Measurements from ENCODE around the gene TMEM200B. TPM values are rescaled to one million over a fixed set of nuclear protein-coding genes. Genes with fewer than 3 reads are reported as not detected.
A peak's percentile ranks its signal among the peaks of the same experiment; 100 is the strongest.

Gene TMEM200B
- total and polyA plus RNA-seq, 2 donors (not counting 1 experiment from before 2014, with no cell fraction given), result not detected

DNA sequence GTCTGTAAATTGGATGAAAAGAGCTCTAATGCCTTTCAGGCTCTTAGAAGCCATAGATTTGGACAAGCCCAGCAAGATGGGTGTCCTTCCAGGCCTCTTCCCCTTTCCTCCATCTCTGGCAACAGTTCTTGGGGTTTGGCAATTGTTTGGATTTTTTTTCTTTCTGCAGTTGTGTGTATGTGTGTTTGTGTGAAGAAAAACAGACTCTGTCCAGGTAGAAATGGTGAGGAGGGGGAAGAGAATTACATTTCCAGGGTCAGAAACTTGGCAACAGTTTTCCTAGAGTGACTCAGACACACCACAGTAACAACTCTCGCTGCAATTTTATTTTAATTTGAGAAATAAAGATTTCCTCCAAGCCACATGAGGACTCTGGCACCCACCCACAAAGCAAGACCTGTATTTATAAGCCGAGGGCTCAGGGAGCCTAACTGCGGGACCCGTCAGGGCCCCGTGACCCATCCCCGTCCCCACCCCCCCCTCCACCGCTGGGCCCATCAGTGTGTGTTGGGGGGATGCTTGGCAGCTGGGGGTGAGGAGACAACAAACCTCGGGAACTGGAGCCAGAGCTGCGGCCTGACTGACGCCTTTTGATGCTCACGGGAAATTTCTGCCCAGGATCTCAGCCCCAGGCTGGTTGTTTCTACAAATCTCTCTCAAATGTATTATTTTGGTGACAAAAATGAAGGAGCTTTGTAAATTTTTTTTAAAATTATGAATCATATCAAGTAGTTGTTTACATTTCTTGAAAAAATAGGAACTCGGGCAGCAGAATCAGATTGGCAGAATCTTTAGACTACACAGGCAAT, 4.4 kb downstream of the TMEM200B start:
- CTCF ChIA-PET, result interaction anchor here (0.6 to 3.2 kb wide), 5 partner anchors 10 to 1932 kb away, joined by 3 to 12 read pairs (median 4); no protein-coding TSS in a partner anchor
- no peak for TF ChIP-seq EZH2 (IDR thresholded peaks at IDR 0.05; ENCODE audit: borderline replicate concordance, insufficient read depth, low read depth, low read length, poor library complexity, severe bottlenecking)
- no peak for TF ChIP-seq CTCF (IDR thresholded peaks at IDR 0.05)
- no peak overlapping the region for H3K27ac Mint-ChIP-seq
- H3K4me3 Mint-ChIP-seq, result no peak overlapping the region
- H3K4me2 ChIP-seq (replicated peaks; ENCODE audit: low read depth, low read length, poor library complexity, severe bottlenecking), result no peak overlapping the region
- H3K79me2 ChIP-seq (ENCODE audit: control insufficient read depth, insufficient read depth, low read length), result no peaks in the 10 kb centered on the region
- no peak overlapping the region for H2AFZ ChIP-seq (ENCODE audit: insufficient read depth, low read depth, low read length, poor library complexity, severe bottlenecking)
- H3K9me3 Mint-ChIP-seq (ENCODE audit: insufficient read depth), result no peaks in the 10 kb centered on the region
- peaks cover 29% of the 10 kb centered on the region for H4K20me1 ChIP-seq (ENCODE audit: control insufficient read depth, insufficient read depth, low read length, poor library complexity, severe bottlenecking)
- no peaks in the 10 kb centered on the region for H3K27me3 Mint-ChIP-seq
- peaks cover 12% of the 10 kb centered on the region for H3K4me1 Mint-ChIP-seq
- POLR2A ChIA-PET, result interaction anchor here (0.5 kb wide), 1 partner anchor 19 kb away, joined by 3 read pairs; no protein-coding TSS in a partner anchor
- no peak overlapping the region for H3K9ac ChIP-seq (ENCODE audit: low read length)
- intact Hi-C loops (cut with micrococcal nuclease), result no loop called here
- H3K4me3 ChIP-seq (ENCODE audit: control extremely low read depth in 1 of 5, extremely low read depth in 1 of 5, insufficient read depth in 1 of 5, low read depth in 2 of 5, low read length in 4 of 5), result no peak overlapping the region
- 100% methylated on average over 1 of the region's 12 CpGs for WGBS (ENCODE audit: insufficient coverage)
- H3K36me3 ChIP-seq (replicated peaks in 1 of 2; ENCODE audit: control extremely low read depth in 1 of 2, control insufficient read depth in 1 of 2, extremely low read depth in 1 of 2, insufficient read depth in 2 of 2, low read length in 1 of 2), result peaks cover 0 to 36% of the 10 kb centered on the region in 2 experiments
- ATAC-seq (ENCODE audit: low read depth) (no peak), DNase-seq (no peak)
- H3K9me3 ChIP-seq (ENCODE audit: control extremely low read depth in 1 of 3, control insufficient read depth in 2 of 3, insufficient read depth in 1 of 3, low read length in 2 of 3), result peaks cover 0 to 15% (median 0%) of the 10 kb centered on the region in 3 donors
- H3K4me1 ChIP-seq (ENCODE audit: control insufficient read depth in 2 of 2, insufficient read depth in 2 of 2, low read length in 2 of 2), result peaks cover 26 to 27% of the 10 kb centered on the region in 2 donors
- H3K27me3 ChIP-seq (replicated peaks in 1 of 4; ENCODE audit: control extremely low read depth in 1 of 4, control insufficient read depth in 3 of 4, insufficient read depth in 4 of 4, low read length in 3 of 4), result peaks cover 0 to 34% (median 12%) of the 10 kb centered on the region in 4 experiments
- H3K27ac ChIP-seq (ENCODE audit: low read length in 2 of 2), result no peak overlapping the region

DNA sequence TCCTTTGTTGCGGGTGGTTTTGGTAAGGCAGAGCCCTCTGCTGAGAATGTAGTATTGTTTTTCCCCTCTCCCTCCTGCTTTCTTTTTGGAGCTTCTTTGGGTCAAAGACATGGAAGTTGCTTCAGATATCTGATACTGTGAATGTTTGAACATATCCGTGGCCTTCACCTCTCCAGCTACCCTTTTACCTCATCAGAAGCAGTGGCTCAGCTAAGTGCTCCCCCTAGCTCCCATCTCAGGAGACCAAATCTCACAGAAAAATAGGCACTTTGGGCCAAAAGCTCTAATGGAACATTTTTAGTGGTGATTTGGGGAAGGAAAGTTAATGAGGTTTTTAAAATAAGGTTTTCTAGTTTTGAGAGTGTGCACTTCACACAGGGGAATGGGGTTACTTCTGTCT, 6.3 kb downstream of the TMEM200B start:
- H3K4me1 ChIP-seq (ENCODE audit: control insufficient read depth in 2 of 2, insufficient read depth in 2 of 2, low read length in 2 of 2), result peaks cover 10 to 11% of the 10 kb centered on the region in 2 donors
- H3K4me2 ChIP-seq (replicated peaks; ENCODE audit: low read depth, low read length, poor library complexity, severe bottlenecking), result no peak overlapping the region
- ChIA-PET POLR2A (no interaction called here), CTCF (no interaction called here)
- H3K9me3 Mint-ChIP-seq (ENCODE audit: insufficient read depth), result no peaks in the 10 kb centered on the region
- H3K27ac Mint-ChIP-seq, result peak overlapping the region; percentile 24
- H3K27ac ChIP-seq (ENCODE audit: low read length in 2 of 2), result no peak overlapping the region
- no peaks in the 10 kb centered on the region for H3K79me2 ChIP-seq (ENCODE audit: control insufficient read depth, insufficient read depth, low read length)
- H2AFZ ChIP-seq (ENCODE audit: insufficient read depth, low read depth, low read length, poor library complexity, severe bottlenecking), result no peak overlapping the region
- TF ChIP-seq CTCF (IDR thresholded peaks at IDR 0.05) (no peak), EZH2 (IDR thresholded peaks at IDR 0.05; ENCODE audit: borderline replicate concordance, insufficient read depth, low read depth, low read length, poor library complexity, severe bottlenecking) (no peak)
- H4K20me1 ChIP-seq (ENCODE audit: control insufficient read depth, insufficient read depth, low read length, poor library complexity, severe bottlenecking), result peaks cover 18% of the 10 kb centered on the region
- H3K4me1 Mint-ChIP-seq, result peaks cover 2% of the 10 kb centered on the region
- intact Hi-C loops (cut with micrococcal nuclease), result no loop called here
- no CpG with 5 or more reads among the region's 2 CpGs for WGBS (ENCODE audit: insufficient coverage)
- no peak overlapping the region for H3K9ac ChIP-seq (ENCODE audit: low read length)
- no peak overlapping the region for H3K4me3 Mint-ChIP-seq
- no peak overlapping the region for H3K4me3 ChIP-seq (ENCODE audit: control extremely low read depth in 1 of 5, extremely low read depth in 1 of 5, insufficient read depth in 1 of 5, low read depth in 2 of 5, low read length in 4 of 5)
- H3K36me3 ChIP-seq (replicated peaks in 1 of 2; ENCODE audit: control extremely low read depth in 1 of 2, control insufficient read depth in 1 of 2, extremely low read depth in 1 of 2, insufficient read depth in 2 of 2, low read length in 1 of 2), result peaks cover under 1 to 54% of the 10 kb centered on the region in 2 experiments
- ATAC-seq (ENCODE audit: low read depth), result no peak
- H3K27me3 ChIP-seq (replicated peaks in 1 of 4; ENCODE audit: control extremely low read depth in 1 of 4, control insufficient read depth in 3 of 4, insufficient read depth in 4 of 4, low read length in 3 of 4), result peaks cover 0 to 16% (median 4%) of the 10 kb centered on the region in 4 experiments
- DNase-seq, result no peak
- no peaks in the 10 kb centered on the region for H3K27me3 Mint-ChIP-seq
- H3K9me3 ChIP-seq (ENCODE audit: control extremely low read depth in 1 of 3, control insufficient read depth in 2 of 3, insufficient read depth in 1 of 3, low read length in 2 of 3), result peaks cover 0 to 5% (median 0%) of the 10 kb centered on the region in 3 donors

Measured in B cell (primary cell).